GM12873 (cell line): Measurements from ENCODE around the gene WDR47.

Experiments used
- CTCF ChIP-seq: IDR thresholded peaks from 2 replicates; pipeline ENCODE4 v1.5.1; 2012; ENCODE audit warnings: low read depth, mild to moderate bottlenecking, moderate library complexity, low read length, control low read depth; ENCODE audit not compliant: insufficient read depth; ENCODE audit errors: missing control alignments

WDR47 gene

GRCh38 chr1:108963052-108963686 lies 78.7 kb downstream of the WDR47 start, which contains the start of gene CLCC1:
CLCC1 (minus strand) TSS chr1:108963484; CDS start chr1:108950437, 13,047 bp downstream.
- no peak for TF ChIP-seq CTCF

GRCh38 chr1:108962681-108963051 lies 79.2 kb downstream of the WDR47 start:
- TF ChIP-seq CTCF: no peak

GRCh38 chr1:108961752-108962486 lies 80.0 kb downstream of the WDR47 start:
- no peak for TF ChIP-seq CTCF

- TF ChIP-seq CTCF: no peak
These were observed 80.7 kb downstream of the WDR47 start for GRCh38 chr1:108961198-108961597.

- TF ChIP-seq CTCF: no peak
These were observed 81.2 kb downstream of the WDR47 start for GRCh38 chr1:108960719-108961118.

GRCh38 chr1:108957888-108958287 lies 84.0 kb downstream of the WDR47 start:
- TF ChIP-seq CTCF: no peak

- TF ChIP-seq CTCF: no peak
These were observed 86.0 kb downstream of the WDR47 start for GRCh38 chr1:108955881-108956280.
